Panc1 (cell line): ENCODE measurements around the gene PLXND1. TPM values are rescaled to one million over a fixed set of nuclear protein-coding genes. Genes with fewer than 3 reads are reported as not detected.

ENCODE experiments used
- ATAC-seq: fragments of 200-7000 bp; cut with Tn5 transposase; 2 replicates; pipeline ENCODE4 v1.9.1; 2020; ENCODE audit warnings: mild to moderate bottlenecking, moderate library complexity
- BruUV-seq: library from RNA; stranded (reverse); fragments of 400-500 nt; replicated peaks from 2 replicates; lab custom pipeline; 2021; lab: Mats Ljungman, UMichigan
- CTCF ChIA-PET: fragments of 300-600 bp; sonication (Branson Sonifier 250); formaldehyde crosslinking; loops from one replicate; lab custom pipeline; 2022; ENCODE audit warnings: antibody characterized with exemption; lab: Charles Lee
- POLR2A ChIA-PET: fragments of 300-600 bp; sonication (Branson Sonifier 250); formaldehyde crosslinking; loops from one replicate; lab custom pipeline; 2022; ENCODE audit warnings: antibody characterized with exemption; lab: Charles Lee
- DNase-seq: peaks from one replicate; pipeline ENCODE4 v3.0.0-alpha.2; 2010; ENCODE audit warnings: low read depth, low spot score
- H3K27ac ChIP-seq: 2 replicates; pipeline ENCODE4 v1.5.1; 2011; ENCODE audit warnings: mild to moderate bottlenecking, low read length, inconsistent platforms
- H3K27me3 ChIP-seq: fragments of 200-500 bp; sonication (Bioruptor generic); 2 replicates; pipeline ENCODE4 v1.6.0; 2014; ENCODE audit warnings: low read length, inconsistent platforms; ENCODE audit not compliant: control insufficient read depth, insufficient read depth
- H3K36me3 ChIP-seq: fragments of 200-500 bp; sonication (Bioruptor generic); 2 replicates; pipeline ENCODE4 v1.5.1; 2014; ENCODE audit warnings: inconsistent platforms, mild to moderate bottlenecking, low read length, moderate library complexity; ENCODE audit not compliant: control insufficient read depth, insufficient read depth
- H3K4me1 ChIP-seq: 2 replicates; pipeline ENCODE4 v1.5.1; 2011; ENCODE audit warnings: inconsistent platforms, mild to moderate bottlenecking, low read length, moderate library complexity; ENCODE audit not compliant: control insufficient read depth, insufficient read depth
- H3K4me3 ChIP-seq, 2 experiments: 2 replicates each; pipeline ENCODE4 v1.5.1; 2011 to 2012; ENCODE audit warnings: low read depth in 2 of 2, low read length in 2 of 2, mild to moderate bottlenecking in 2 of 2, inconsistent platforms in 1 of 2, moderate library complexity in 1 of 2
- H3K9me3 ChIP-seq: fragments of 200-500 bp; sonication (Bioruptor generic); 2 replicates; pipeline ENCODE4 v1.5.1; 2014; ENCODE audit warnings: low read depth, mild to moderate bottlenecking, inconsistent platforms, low read length, moderate library complexity; ENCODE audit not compliant: control insufficient read depth, insufficient read depth
- CTCF ChIP-seq: fragments of 450-650 bp; IDR thresholded peaks from 2 replicates; pipeline ENCODE4 v1.5.1; 2017; ENCODE audit warnings: mild to moderate bottlenecking
- POLR2AphosphoS5 ChIP-seq: IDR thresholded peaks from 2 replicates; pipeline ENCODE4 v1.6.1; 2012; ENCODE audit warnings: mild to moderate bottlenecking, low read depth, low read length, moderate library complexity
- REST ChIP-seq, 2 experiments: IDR thresholded peaks; 2 replicates each; pipeline ENCODE4 v1.6.1; 2011 to 2012; ENCODE audit warnings: low read depth in 2 of 2, control low read depth in 1 of 2, low read length in 1 of 2, mild to moderate bottlenecking in 1 of 2, moderate library complexity in 1 of 2; ENCODE audit not compliant: insufficient read depth in 1 of 2
- SIN3A ChIP-seq: IDR thresholded peaks from 2 replicates; pipeline ENCODE4 v1.6.1; 2012; ENCODE audit warnings: low read depth, mild to moderate bottlenecking, low read length, moderate library complexity, borderline replicate concordance; ENCODE audit not compliant: insufficient read depth
- TCF7L2 ChIP-seq: IDR thresholded peaks from 2 replicates; pipeline ENCODE4 v1.6.1; 2011; ENCODE audit warnings: mild to moderate bottlenecking, low read depth, low read length, inconsistent platforms
- in situ Hi-C: cut with HindIII; loops from 2 replicates; pipeline ENCODE4 v1.10.0; 2016; ENCODE audit warnings: low sequenced_read_pairs, low pct_unique_long_range_greater_than_20kb
- intact Hi-C: fragments of 100-400 bp; cut with micrococcal nuclease; formaldehyde crosslinking; loops from one replicate; pipeline ENCODE4 v1.10.0; 2022; ENCODE audit not compliant: unreplicated experiment
- total RNA-seq: library from RNA; stranded (reverse); gene quantifications from one replicate; pipeline ENCODE4 v1.2.1, GENCODE V29; 2021; ENCODE audit not compliant: unreplicated experiment

PLXND1 gene
- total RNA-seq, 1 experiment from 2014 or later = 248 TPM

GRCh38 chr3:129560269-129560787 lies 46.1 kb downstream of the PLXND1 start:
- DNase-seq = no peak
- BruUV-seq = no TSS peak
- Histone ChIP-seq H3K36me3 (peaks cover 9% of the 10 kb centered on the region), H3K9me3 (no peaks in the 10 kb centered on the region), H3K4me3 (no peak overlapping the region), H3K27ac (peak overlapping the region; percentile 11; the same call in 1 of the 2 replicates), H3K4me1 (peaks cover 20% of the 10 kb centered on the region), H3K27me3 (no peaks in the 10 kb centered on the region)
- ChIA-PET CTCF (interaction anchor here (1.3 kb wide), 1 partner anchor 177 kb away, joined by 5 read pairs; no protein-coding TSS in a partner anchor), POLR2A (no interaction called here)
- intact Hi-C loops (no loop called here), in situ Hi-C loops (no loop called here)
- ATAC-seq = no peak
- TF ChIP-seq SIN3A = no peak
- TF ChIP-seq REST (IDR thresholded peaks at IDR 0.05; ENCODE audit: insufficient read depth in 1 of 2, low read depth in 2 of 2, low read length in 1 of 2) = no peak
- TF ChIP-seq CTCF = no peak
- no peak for TF ChIP-seq TCF7L2
- TF ChIP-seq POLR2AphosphoS5 = no peak

- H3K4me3 ChIP-seq = no peak overlapping the region
- CTCF ChIA-PET = no interaction called here
- POLR2A ChIA-PET = no interaction called here
- H3K4me1 ChIP-seq = peaks cover 20% of the 10 kb centered on the region
- in situ Hi-C loops (no loop called here), intact Hi-C loops (loop anchor here (5.0 kb wide), 1 partner anchor 67 kb away; no protein-coding TSS in a partner anchor)
- BruUV-seq = no TSS peak
- no peak for ATAC-seq
- H3K9me3 ChIP-seq = no peaks in the 10 kb centered on the region
- no peak overlapping the region for H3K27ac ChIP-seq
- no peaks in the 10 kb centered on the region for H3K27me3 ChIP-seq
- TF ChIP-seq SIN3A = no peak
- TF ChIP-seq TCF7L2 = no peak
- TF ChIP-seq CTCF = no peak
- TF ChIP-seq POLR2AphosphoS5 = no peak
- TF ChIP-seq REST (IDR thresholded peaks at IDR 0.05; ENCODE audit: insufficient read depth in 1 of 2, low read depth in 2 of 2, low read length in 1 of 2) = no peak
- peaks cover 7% of the 10 kb centered on the region for H3K36me3 ChIP-seq
- DNase-seq = no peak
Observed at GRCh38 chr3:129559565-129560079, 46.9 kb downstream of the PLXND1 start.
